ENCODE results near the gene HRH3.

The HRH3 gene

DNA sequence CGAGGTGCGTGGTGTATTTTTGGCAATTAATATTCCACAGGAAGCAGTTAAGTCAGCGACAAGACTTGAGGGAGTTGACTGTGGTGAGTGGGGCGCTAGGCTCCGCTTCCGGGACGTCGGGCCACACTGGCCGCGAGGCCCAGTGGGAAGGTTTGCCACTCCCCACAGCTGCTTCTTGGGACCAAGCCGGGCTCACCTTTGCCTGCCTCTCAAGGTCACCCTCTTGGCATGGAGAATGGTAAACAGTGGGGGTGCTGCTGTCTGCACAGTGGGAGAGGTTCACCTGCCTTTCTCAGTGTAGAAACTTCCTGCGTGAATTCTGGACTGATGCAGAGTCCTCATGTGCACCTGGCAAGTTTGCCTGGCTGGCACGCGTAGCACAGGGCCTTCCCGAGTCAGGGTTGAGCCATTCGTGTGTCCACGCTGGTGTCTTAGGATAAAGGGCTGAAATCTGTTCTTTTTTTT is 24.6 kb upstream of the HRH3 start:
- DNase-seq: no peak
- intact Hi-C loops (cut with DNase I): no loop called here

DNA sequence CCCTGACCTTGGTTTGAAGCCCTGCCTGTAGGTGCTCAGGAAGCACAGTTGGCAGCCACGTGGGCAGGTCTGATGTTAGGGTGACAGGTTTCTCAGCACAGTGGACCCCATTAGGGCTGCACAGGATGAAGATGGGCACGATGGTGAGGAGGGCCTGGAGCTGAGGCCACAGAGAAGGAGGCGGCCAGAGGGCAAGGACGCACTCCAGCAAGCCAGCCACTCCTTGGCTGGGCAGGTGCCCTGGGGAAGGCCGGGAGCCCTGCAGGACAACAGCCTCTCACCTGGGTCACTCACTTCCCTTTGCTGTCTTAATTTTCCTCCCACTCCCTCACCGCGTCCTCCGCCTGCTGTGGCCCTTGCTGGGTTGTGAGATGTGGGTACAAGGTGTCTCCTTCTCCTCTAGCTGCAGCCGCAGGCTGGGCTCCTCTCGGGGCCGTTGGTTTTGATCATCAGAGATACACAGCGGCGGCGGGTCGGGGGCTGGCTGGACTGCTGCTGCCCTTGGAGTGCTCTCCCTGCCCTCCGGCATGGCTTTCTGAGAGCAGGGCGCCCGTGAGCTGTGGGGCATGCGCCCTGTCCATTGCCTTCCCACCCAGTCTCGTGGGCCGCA is 23.9 kb upstream of the HRH3 start:
- intact Hi-C loops (cut with DNase I): no loop called here
- no peak for DNase-seq

DNA sequence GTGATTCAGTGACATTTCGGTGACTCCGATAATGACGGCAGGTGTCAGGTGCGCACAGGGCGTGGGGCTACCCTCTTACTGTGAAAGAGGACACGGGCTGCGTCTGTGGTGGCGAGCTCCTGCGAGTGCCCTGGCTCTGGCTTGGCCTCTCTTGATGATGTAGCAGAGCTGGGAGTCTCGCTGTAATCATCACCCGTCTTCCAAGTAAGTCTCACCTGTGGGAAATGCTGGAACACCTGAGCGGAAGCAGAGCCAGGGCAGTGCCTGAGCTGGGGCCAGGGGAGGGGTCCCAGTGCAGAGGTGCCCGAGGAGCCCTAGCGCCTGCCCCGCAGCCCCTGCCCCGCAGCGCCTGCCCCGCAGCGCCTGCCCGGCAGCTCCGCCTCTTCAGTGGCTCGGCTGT is 23.0 kb upstream of the HRH3 start:
- intact Hi-C loops (cut with DNase I): no loop called here
- no peak for DNase-seq

DNA sequence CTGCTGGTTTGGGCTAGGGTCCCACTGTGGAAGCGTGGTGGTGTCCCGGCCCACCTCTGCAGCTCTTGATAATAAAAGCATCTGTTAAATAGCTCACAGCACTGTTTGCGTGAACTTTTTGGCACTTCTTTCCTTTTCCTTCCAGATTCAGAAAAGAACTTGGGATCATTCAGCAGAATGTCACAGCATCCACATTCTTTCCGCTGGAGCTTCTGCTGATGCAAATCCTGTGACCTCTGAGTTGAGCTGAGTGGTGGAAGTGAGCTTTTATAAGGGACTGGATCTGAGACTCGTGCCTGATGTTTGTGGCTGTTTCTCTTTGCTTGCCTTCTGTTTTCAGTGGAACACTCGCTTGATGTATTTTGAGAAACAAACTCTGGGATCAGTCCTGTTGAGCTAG is 22.1 kb upstream of the HRH3 start:
- intact Hi-C loops (cut with DNase I): no loop called here
- no peak for DNase-seq

DNA sequence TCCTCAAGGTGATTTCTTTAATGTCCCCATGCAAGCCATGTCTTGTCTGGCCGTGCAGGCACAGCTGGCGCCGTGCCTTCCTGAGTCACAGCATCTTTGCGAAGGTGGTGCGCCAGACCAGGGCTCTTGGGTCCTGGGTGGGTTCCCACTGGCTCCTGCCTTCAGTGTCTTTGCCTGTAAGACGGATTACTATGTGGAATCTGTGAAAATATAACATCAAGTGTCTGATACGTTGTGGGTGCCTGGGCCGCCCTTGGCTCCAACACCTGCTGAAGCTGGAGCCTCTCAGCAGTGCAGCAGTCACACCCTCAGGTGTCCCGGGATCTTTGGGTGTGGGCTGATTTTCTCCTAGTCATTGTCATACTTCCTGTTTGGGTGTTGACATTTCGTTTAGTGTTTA is 21.4 kb upstream of the HRH3 start:
- intact Hi-C loops (cut with DNase I): no loop called here
- no peak for DNase-seq

DNA sequence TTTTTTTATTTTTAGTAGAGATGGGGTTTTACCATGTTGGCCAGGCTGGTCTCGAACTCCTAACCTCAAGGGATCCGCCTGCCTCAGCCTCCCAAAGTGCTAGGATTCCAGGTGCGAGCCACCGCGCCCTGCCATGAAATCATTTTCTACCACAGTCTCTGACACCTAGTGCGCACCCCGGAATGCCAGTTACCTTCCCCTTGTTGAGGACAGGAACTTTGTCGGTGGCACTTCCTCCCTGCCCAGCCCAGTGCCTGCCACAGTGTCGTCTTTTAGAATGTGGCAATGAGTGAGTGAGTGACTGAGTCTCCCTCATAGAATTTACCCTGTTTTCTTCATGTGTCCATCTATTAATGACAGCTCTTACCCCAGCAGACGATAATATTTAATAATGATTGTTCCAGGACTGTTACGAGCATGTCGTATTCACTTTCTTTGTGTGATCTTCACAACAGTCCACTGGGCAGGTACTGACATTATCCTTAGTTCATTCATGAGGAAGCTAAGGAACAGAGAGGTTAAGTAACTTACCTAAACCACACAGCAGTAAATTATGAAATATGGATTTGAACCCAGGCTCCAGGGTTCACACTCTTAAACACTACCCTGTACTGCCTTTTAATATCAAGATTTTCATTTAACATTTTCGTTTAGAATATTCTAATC is 20.1 kb upstream of the HRH3 start:
- intact Hi-C loops (cut with DNase I): no loop called here
- DNase-seq: no peak

DNA sequence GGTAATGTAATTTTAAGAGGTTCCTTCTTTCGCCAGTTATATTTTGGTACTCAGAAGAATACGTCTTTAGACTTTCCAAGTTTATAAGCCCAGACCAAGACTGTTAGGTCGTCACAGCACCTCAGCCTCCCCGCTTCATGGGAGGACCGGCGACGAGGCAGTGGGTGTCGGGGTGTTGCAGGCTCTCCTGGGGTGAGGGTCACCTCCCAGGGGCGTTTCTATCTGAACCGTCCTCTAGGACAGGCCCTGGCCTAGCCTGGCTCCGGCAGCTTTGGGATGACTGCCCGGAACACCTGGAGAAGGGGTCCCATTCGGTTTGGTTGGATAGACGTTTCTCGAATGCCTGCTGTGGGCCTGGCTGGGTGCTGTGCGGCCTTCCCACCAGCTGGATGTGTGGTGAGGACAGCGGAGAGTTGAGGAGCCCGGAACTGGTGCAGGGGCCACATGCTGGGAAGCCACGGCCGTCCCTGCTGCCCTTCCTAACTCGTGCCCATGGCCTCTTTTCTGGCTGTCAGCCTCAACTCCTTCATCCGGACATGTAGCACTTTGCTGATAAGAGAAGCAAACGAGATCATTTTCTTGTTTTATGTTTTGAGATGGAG is 19.3 kb upstream of the HRH3 start:
- intact Hi-C loops (cut with DNase I): loop anchor here (5.0 to 10.0 kb wide), 2 partner anchors 57 to 115 kb away; partner anchors contain the start of genes LSM14B and MTG2
- DNase-seq: no peak

DNA sequence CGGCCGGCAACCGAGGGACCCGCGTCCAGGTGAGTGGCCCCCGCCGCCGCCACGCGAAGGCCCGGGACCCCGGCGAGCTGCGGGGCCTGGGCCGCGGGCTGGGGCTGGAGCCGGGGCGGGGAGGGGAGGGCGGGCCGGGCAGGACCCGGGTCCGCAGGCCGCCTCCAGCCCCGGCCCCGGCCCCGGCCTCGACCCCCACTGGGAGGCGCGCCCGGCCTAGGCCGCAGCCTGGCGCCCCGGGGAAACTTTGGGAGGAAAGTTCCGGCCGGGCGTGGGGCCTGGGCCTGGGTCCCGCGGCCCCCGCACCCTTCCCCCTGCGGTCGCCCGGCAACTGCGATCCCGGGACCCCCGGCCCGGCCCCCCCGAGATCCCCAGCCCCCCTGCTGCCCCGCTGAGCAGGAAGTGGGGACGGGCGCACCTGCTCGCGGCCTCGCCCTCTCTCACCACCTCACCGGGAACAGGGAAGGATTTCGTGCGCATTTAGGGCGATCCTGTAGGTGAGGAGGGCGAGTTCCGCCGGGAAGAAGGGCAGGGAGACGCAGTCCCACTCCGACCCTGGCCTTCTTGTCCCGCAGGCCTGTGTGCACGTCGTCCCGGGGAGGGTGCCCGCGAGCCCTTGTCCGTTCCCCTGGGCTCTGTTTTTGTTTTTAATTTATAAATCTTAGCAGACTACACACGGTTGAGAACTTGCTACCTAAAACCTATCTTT is 18.6 kb upstream of the HRH3 start:
- no peak for DNase-seq
- intact Hi-C loops (cut with DNase I): loop anchor here (5.0 to 10.0 kb wide), 2 partner anchors 56 to 114 kb away; partner anchors contain the start of genes LSM14B and MTG2

DNA sequence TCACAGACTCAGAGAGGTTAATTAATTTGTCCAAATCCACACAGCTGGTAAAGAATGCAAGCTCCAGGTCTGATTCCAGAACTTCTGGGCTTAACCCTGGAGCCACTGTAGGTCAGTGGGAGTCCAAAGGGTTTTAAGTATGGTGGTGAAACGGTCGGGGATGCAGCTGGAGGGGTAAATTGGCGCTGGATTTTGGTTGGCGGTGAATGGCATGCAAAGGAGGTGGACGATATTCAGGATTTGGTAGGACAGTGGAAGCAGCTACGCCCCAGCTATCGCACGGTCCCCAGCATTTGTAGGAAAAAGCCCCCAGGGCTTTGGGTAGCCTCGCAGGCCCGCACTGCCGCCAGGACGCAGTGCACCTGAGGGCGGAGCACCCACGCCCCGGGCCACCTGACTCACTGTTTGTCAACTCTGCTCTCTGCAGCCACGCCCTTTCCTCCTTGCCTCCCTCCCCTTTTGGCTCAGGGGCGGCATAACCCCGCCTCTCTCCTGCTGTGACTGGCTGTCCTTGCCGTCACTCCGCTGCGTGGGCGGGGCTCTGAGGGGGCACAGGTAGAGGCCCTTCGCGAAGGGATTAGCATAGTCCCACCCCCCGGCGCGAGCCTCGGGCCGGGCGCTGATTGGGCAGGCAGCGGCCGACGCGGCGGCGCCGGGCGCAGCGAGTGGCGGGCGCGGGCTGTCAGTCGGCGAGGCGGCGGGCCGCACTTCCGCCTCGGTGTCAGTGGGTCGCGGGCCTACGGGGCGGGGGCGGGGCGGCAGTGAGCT is 17.9 kb upstream of the HRH3 start, which contains the start of gene OSBPL2:
OSBPL2 (plus strand) TSS at position 721 of the 768 bp plus-strand sequence. CDS start 17,664 bp downstream, outside the sequence.
- intact Hi-C loops (cut with DNase I): loop anchor here (5.0 to 10.0 kb wide), 2 partner anchors 56 to 113 kb away; partner anchors contain the start of genes LSM14B and MTG2
- DNase-seq: peak; percentile 99 to 100 (median 100)

DNA sequence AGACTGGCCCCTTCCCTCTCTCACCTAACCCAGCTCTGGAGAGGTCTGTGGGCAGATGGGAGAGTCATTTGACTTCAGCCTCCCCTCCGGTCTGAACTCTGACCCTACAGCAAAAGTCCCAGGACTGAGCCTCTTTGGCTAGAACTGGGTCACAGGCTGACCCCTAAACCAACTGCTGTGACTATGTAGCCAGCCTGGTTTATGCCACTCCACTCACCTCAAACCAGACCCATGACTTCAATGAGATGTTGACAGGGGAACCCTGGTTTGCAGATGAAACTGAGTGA is 17.4 kb upstream of the HRH3 start:
- no peak for DNase-seq
- intact Hi-C loops (cut with DNase I): loop anchor here (5.0 to 10.0 kb wide), 2 partner anchors 55 to 113 kb away; partner anchors contain the start of genes LSM14B and MTG2

DNA sequence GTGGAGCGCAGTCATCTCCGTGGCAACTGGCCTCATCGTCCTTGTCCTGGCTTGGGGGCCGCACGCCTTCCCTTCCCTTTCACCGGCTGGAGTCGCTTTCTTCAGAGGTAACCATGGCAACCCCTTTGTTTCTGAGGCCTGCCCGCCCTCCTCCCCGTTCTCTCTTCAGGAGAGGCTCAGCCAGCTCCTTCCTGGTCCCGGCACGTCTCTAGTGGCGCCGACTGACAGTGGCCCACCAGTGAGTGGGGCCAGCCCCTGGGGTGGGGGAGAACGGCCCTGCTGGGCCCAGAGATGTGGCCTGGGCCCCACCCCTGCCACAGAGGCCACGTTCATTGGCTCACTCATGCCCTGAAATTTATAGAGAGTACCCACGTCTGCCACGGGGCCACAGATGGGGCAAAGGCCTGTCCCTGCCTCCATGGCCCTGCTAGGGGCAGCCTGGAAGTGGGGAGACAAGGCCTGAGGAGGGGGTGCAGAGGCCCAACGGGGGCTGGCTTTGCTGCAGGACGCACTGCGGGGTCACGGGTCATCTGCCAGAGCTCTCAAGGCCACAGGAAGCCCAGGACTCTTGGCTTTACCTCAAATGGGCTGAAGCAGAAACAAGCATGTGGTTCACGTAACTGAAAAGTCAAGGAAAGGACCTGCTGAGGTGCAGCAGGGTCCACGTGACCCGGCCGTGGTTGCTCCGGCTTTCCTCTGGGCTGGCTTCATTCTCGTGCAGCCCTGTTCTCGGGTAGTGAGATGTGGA is 16.9 kb upstream of the HRH3 start:
- peak in 3 of 10 donors; percentile 40 to 82 (median 63) for DNase-seq

DNA sequence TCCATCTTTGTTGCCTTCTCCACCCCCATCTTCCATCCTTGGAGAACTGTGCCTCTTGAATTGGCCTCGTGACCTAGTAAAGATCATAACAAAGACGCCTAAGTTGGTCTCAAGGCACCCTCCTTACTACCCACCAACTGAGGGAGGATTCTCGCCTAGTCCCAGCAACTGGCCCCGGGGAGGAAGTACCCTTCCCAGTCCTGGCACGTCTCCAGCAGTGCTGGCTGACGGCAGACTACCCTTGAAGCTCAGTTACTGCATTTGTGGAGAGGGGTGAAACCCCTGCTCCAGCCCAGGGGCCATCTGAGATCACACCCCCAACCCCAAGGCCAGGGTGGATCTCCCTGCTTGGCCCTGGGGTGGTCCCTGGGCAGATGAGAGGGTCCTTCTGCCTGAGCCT is 16.1 kb upstream of the HRH3 start:
- intact Hi-C loops (cut with DNase I): loop anchor here (5.0 to 10.0 kb wide), 2 partner anchors 54 to 111 kb away; partner anchors contain the start of genes LSM14B and MTG2
- DNase-seq: no peak

More for the DNA sequence above, 16.9 kb upstream of the HRH3 start:
- intact Hi-C loops (cut with DNase I): loop anchor here (5.0 to 10.0 kb wide), 2 partner anchors 55 to 112 kb away; partner anchors contain the start of genes LSM14B and MTG2

DNA sequence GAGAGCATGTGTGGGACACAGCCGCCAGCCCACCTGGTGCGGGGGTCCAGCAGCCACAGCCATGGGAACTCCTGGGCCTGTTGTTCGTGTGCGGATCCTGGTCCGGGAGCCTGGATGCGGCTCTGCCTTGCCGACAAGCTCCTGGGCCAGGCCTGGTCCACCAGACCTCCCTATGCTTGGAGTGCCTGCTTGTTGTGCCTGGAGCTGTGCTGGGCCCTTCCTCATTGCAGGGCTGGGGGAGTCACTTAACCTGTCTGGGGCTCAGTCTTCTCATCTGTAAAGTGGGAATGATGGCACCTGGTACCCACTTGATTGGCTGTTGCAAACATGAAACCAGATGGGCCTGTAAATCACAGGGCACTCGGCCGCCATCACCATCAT is 15.7 kb upstream of the HRH3 start:
- intact Hi-C loops (cut with DNase I): loop anchor here (5.0 to 10.0 kb wide), 2 partner anchors 53 to 111 kb away; partner anchors contain the start of genes LSM14B and MTG2
- no peak for DNase-seq

DNA sequence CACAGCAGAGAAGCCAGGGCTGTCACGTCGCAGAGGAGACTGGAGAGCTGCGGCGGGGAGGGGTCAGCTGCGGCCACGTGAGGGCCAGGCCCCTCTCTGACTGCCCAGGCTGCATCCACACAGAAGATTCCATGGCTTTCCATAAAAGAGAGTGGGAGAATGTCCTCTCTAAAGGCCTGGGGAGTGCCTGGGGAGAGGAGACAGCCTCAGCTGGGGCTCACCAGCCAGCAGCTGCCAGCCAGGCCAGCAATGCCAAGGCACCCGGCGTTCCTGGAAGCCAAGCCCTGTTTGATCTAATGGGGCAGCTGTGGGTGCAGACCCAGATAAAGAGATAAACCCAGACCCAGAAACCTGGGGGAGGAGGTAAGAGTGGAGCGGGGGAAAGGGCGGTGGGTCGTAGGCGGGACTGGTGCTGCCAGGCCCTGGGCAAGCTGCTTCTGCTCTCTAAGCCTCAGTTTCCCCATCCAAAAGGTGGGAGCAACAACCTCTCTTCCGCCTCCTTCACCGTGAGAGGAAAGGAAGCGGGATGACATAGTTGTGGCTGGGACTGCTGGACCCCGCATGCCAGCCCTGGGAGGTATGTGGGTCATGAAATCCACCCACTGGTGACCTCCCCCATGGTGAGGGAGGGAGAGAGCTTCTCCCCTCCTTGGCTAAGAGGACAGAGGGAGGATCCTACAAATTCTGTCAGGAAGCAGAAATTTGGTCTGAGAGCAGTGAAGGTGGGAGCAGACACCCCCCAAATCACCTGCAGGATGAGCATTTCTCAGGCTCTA is 15.1 kb upstream of the HRH3 start:
- DNase-seq: no peak
- intact Hi-C loops (cut with DNase I): loop anchor here (5.0 to 10.0 kb wide), 2 partner anchors 53 to 110 kb away; partner anchors contain the start of genes LSM14B and MTG2

DNA sequence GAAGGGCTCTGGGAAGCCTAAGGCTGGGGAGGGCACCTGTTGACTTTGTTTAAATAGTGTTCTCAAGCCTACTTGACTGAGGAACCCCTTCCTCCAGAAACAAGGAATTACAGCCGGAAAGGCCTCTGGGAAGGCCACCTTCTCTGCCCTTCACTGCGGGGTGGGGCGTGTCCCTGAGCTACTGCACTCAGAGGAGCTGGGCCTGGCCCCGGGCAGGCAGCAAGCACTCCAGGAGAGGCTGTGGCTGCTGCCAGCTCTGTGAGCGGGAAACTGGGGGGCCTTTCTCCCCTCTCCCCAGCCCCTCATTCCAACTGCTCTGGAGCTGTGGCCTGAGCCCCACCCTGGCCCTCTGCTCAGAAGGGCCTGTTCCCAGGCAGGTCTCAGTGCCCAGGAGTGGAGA is 14.3 kb upstream of the HRH3 start:
- peak in 1 of 10 donors; percentile 42 for DNase-seq
- intact Hi-C loops (cut with DNase I): loop anchor here (10.0 kb wide), 1 partner anchor 110 kb away; the partner anchor contains the start of gene LSM14B

DNA sequence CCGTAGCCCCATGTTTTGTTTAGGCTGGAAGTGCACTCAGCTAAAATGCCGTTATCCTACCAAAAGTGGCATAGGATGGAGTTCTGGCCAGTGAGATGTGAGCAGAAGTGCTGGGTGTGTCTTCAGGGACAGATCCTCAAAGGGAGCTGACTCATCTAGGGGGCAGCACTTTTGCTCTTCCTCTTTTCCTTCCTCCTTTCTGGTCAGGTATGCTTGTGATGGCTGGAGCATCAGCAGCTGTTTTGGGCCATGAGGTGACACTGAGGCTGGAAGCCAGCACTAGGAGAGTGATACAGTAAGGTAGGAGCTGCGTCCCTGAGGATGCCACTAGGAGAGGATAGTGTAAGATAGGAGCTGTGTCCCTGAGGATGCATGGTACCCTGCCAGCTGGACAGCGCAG is 13.6 kb upstream of the HRH3 start:
- peak in 1 of 10 donors; percentile 45 for DNase-seq
- intact Hi-C loops (cut with DNase I): loop anchor here (10.0 kb wide), 1 partner anchor 109 kb away; the partner anchor contains the start of gene LSM14B

DNA sequence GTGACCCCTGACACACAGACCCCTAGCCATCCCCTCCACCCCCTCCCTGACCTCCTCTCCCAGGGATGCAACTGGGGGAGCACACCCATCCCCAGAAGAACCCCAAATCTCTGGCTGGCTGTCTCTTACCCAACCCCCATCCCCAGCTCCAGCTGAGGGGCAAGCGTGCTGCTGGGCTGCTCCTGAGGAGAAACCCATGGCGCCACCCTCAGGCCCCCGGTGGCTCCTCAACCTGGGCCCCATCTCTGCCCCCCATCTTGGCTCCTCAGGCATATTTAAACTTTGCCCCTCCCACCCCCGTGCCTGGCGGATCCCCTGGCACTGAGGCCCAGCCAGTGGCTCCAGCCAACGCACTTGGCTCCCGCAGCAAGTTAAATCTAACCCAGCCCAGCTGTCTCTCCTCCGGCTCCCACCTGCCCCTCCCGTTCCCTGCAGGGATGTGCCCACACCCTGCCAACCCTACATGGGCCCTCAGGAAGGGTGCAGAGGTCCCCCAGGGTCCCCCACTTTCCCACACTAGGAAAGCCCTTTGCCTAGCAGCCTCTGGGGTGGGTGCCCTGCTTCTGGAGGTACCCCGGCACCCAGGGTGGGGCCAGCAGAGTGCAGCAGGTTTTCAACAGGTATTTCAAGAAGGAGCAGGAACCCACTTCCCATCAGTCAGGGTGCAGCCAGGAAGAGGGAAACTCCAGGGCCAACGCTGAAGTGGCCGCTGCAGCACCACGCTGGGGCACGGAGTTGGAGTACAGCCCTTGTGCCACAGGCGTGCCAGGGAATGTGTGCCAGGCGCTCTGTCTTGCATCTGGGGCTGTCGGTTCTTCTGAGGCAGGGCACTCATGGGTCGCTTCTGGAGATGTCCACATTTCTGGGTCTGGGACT is 12.9 kb upstream of the HRH3 start:
- intact Hi-C loops (cut with DNase I): loop anchor here (10.0 kb wide), 1 partner anchor 108 kb away; the partner anchor contains the start of gene LSM14B
- peak in 3 of 10 donors; percentile 32 to 92 (median 86) for DNase-seq
